Measurements from ENCODE around the gene SYNPO2L.
"Not testable (repeated sequence)": the region's sequence is repeated elsewhere in the genome, so short reads cannot be mapped to it uniquely, and the experiment has no call there.

Gene SYNPO2L

DNA sequence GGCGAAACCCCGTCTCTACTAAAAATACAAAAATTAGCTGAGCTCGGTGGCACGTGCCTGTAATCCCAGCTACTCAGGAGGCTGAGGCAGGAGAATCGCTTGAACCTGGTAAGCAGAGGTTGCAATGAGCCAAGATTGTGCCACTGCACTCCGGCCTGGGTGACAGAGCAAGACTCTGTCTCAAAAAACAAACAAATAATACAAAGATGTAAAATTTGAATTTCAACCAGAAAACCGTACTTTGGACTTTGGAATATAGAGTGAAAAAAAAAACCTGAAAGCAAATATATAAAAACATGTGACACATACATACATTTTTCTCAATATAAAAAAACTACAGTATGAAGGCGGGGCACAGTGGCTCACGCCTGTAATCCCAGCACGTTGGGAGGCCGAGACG lies 34.9 kb downstream of the SYNPO2L start:
- not testable (repeated sequence) for DNase-seq (ENCODE audit: low read depth)

DNA sequence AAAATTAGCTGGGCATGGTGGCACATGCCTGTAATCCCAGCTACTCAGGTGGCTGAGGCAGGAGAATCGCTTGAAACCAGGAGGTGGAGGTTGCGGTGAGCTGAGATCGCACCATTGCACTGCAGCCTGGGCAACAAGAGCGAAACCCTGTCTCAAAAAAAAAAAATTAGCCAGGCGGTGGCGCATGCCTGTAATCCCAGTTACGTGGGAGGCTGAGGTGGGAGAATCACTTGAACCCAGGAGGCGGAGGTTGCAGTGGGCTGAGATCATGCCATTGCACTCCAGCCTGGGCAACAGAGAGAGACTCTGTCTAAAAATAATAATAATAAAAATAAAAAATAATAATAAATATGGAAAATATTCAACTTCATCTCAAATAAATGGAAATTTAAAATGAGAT lies 38.7 kb downstream of the SYNPO2L start:
- DNase-seq (ENCODE audit: low read depth) = not testable (repeated sequence)

DNA sequence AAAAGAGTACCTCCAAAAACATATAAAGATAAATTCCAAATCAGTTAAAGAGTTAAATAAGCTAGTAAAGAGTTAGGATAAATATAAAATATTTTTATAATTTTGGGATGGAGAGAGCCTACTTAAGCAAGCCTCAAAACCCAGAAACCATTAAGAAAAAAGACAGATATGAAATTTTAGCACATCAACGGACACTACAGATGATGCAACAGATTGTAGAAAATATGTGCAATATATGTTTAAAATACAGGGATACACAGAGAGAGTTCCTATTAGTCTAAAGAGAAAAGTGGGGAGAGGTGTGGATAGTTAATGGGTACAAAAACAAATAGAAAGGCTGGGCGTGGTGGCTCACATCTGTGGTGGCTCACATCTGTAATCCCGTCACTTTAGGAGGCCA lies 41.1 kb downstream of the SYNPO2L start:
- no peak for DNase-seq (ENCODE audit: low read depth)

DNA sequence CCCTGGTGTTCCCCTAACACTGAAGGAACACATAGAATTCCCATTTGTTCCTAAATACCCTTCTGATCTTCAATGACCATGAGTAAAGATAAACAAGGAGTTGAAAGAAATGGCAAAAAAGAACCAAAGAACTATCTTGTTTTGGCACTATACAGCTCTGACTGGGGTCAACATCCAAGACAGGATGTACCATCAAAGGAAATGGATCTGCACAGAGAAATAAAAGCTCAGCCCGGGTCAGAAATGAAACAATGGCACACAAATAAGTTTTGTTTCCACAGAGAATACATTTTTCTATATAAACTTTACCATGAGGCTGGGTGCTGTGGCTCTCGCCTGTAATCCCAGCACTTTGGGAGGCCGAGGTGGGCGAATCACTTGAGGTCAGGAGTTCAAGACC lies 46.7 kb downstream of the SYNPO2L start:
- no peak for DNase-seq (ENCODE audit: low read depth)

DNA sequence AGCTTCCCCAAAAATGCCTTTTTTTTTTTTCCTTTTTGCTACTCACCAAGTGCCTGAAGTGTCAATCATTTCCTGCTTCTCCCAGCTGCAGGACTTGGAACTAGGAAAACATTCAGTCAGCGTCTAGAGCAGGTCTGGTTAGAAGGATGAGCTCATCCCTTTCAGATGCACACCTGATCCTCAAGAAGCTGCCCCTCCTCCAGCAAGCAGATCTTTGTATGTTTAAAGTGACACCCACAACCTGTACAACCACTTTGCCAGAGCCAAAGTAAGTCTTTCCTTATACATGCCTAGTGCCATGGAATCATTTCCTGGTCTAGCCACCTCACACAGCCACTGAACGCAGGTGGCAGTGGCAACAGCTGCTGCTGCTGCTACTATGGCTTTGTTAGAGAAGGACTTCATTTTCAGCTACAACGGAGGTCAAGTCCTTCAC lies 54.3 kb downstream of the SYNPO2L start:
- no peak for DNase-seq (ENCODE audit: low read depth)

DNA sequence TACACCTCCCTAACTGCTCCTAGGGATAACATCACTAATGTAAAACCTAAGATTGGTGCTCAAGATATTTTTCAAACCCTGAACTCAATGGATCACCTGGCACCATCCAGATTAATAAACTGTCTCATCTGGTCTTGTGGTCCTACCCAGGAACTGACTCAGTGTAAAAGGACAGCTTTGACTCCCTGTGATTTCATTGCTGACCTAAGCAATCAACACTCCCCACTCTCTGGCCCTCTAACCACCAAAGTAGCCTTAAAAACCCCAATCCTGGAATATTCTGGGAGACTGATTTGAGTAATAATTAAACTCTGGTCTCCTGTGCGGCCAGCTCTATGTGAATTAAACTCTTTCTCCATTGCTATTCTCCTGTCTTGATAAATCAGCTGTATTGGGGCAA lies 58.5 kb downstream of the SYNPO2L start:
- DNase-seq (ENCODE audit: low read depth) = no peak
